WTC11 (cell line): ENCODE results near the gene FKBP10. TPM values are rescaled to one million over a fixed set of nuclear protein-coding genes. Genes with fewer than 3 reads are reported as not detected.
A peak's percentile ranks its signal among the peaks of the same experiment; 100 is the strongest.

Source experiments
- ATAC-seq: fragments of 200-7000 bp; cut with Tn5 transposase; 2 replicates; pipeline ENCODE4 v1.10.0; 2021; ENCODE audit warnings: mild to moderate bottlenecking, moderate library complexity
- CTCF ChIA-PET: fragments of 300-600 bp; sonication (Branson Sonifier 250); formaldehyde crosslinking; loops from one replicate; lab custom pipeline; 2021; ENCODE audit warnings: antibody characterized with exemption; lab: Charles Lee
- POLR2A ChIA-PET: fragments of 350-600 bp; sonication (Branson Sonifier 250); formaldehyde crosslinking; loops from one replicate; lab custom pipeline; 2021; ENCODE audit warnings: antibody characterized with exemption; lab: Charles Lee
- DNase-seq: peaks from one replicate; pipeline ENCODE4 v3.0.0; 2021; ENCODE audit warnings: low spot score
- H3K27ac Mint-ChIP-seq: 2 replicates; pipeline ENCODE4 v1.8.0; 2021; ENCODE audit warnings: mixed read lengths
- H3K27me3 Mint-ChIP-seq: 2 replicates; pipeline ENCODE4 v1.8.0; 2021; ENCODE audit warnings: low read depth, mild to moderate bottlenecking, moderate library complexity, mixed read lengths
- H3K36me3 Mint-ChIP-seq: 2 replicates; pipeline ENCODE4 v1.8.0; 2021; ENCODE audit warnings: mixed read lengths
- H3K4me1 Mint-ChIP-seq: 2 replicates; pipeline ENCODE4 v1.8.0; 2022; ENCODE audit warnings: mixed read lengths
- H3K4me3 Mint-ChIP-seq: 2 replicates; pipeline ENCODE4 v1.8.0; 2021; ENCODE audit warnings: mild to moderate bottlenecking, moderate library complexity, mixed read lengths
- H3K9me3 Mint-ChIP-seq: 2 replicates; pipeline ENCODE4 v1.8.0; 2021; ENCODE audit warnings: mixed read lengths
- ATF2 ChIP-seq: sonication (generic); formaldehyde crosslinking; IDR thresholded peaks from 2 replicates; pipeline ENCODE4 v1.8.1; 2022; ENCODE audit warnings: low read depth, missing genetic modification reagents, borderline replicate concordance
- CREB1 ChIP-seq: sonication (generic); formaldehyde crosslinking; IDR thresholded peaks from 2 replicates; pipeline ENCODE4 v1.8.0; 2023; ENCODE audit warnings: mild to moderate bottlenecking, missing genetic modification reagents
- ELF4 ChIP-seq: sonication (generic); formaldehyde crosslinking; IDR thresholded peaks from 2 replicates; pipeline ENCODE4 v1.8.1; 2022; ENCODE audit warnings: low read depth, mild to moderate bottlenecking, moderate library complexity, missing genetic modification reagents
- ETV6 ChIP-seq: sonication (generic); formaldehyde crosslinking; IDR thresholded peaks from 2 replicates; pipeline ENCODE4 v1.8.1; 2022; ENCODE audit warnings: mild to moderate bottlenecking, missing genetic modification reagents
- FOXP1 ChIP-seq: sonication (generic); formaldehyde crosslinking; IDR thresholded peaks from 2 replicates; pipeline ENCODE4 v1.8.0; 2022; ENCODE audit warnings: missing genetic modification reagents, mild to moderate bottlenecking, moderate library complexity, borderline replicate concordance
- HMGA2 ChIP-seq: fragments of 250-450 bp; sonication (Bioruptor Pico); IDR thresholded peaks from 2 replicates; pipeline ENCODE4 v1.4.0; 2021; ENCODE audit warnings: mild to moderate bottlenecking, moderate library complexity
- JAZF1 ChIP-seq: fragments of 250-450 bp; sonication (Bioruptor Pico); IDR thresholded peaks from 2 replicates; pipeline ENCODE4 v1.9.0; 2021; ENCODE audit warnings: moderate library complexity, mild to moderate bottlenecking, inconsistent platforms
- JUN ChIP-seq: sonication (generic); formaldehyde crosslinking; IDR thresholded peaks from 2 replicates; pipeline ENCODE4 v1.8.0; 2023; ENCODE audit warnings: mild to moderate bottlenecking, missing genetic modification reagents
- MXD4 ChIP-seq: fragments of 250-450 bp; sonication (Bioruptor Pico); IDR thresholded peaks from 2 replicates; pipeline ENCODE4 v1.8.0; 2021; ENCODE audit warnings: mild to moderate bottlenecking, moderate library complexity, borderline replicate concordance
- NFATC4 ChIP-seq: fragments of 250-450 bp; sonication (Bioruptor Pico); IDR thresholded peaks from 2 replicates; pipeline ENCODE4 v1.9.0; 2021; ENCODE audit warnings: mild to moderate bottlenecking
- SMAD3 ChIP-seq: sonication (generic); formaldehyde crosslinking; IDR thresholded peaks from 2 replicates; pipeline ENCODE4 v1.8.0; 2022; ENCODE audit warnings: missing genetic modification reagents, mild to moderate bottlenecking, borderline replicate concordance
- SP1 ChIP-seq: sonication (generic); formaldehyde crosslinking; conservative IDR thresholded peaks from 2 replicates; pipeline ENCODE4 v1.8.1; 2022; ENCODE audit warnings: missing genetic modification reagents
- ZBTB21 ChIP-seq: sonication (generic); formaldehyde crosslinking; IDR thresholded peaks from 2 replicates; pipeline ENCODE4 v1.8.1; 2023; ENCODE audit warnings: mild to moderate bottlenecking, missing genetic modification reagents, borderline replicate concordance
- ZMAT4 ChIP-seq: fragments of 250-450 bp; sonication (Bioruptor Pico); IDR thresholded peaks from 2 replicates; pipeline ENCODE4 v1.9.0; 2021; ENCODE audit warnings: mild to moderate bottlenecking
- ZNF121 ChIP-seq: sonication (generic); formaldehyde crosslinking; IDR thresholded peaks from 2 replicates; pipeline ENCODE4 v1.8.0; 2023; ENCODE audit warnings: missing genetic modification reagents
- ZNF138 ChIP-seq: sonication (generic); formaldehyde crosslinking; conservative IDR thresholded peaks from 2 replicates; pipeline ENCODE4 v1.8.1; 2022; ENCODE audit warnings: mild to moderate bottlenecking, moderate library complexity, missing genetic modification reagents
- ZNF281 ChIP-seq: sonication (generic); formaldehyde crosslinking; IDR thresholded peaks from 2 replicates; pipeline ENCODE4 v1.8.0; 2023; ENCODE audit warnings: mild to moderate bottlenecking, missing genetic modification reagents
- ZNF425 ChIP-seq: fragments of 250-450 bp; sonication (Bioruptor Pico); conservative IDR thresholded peaks from 2 replicates; pipeline ENCODE4 v1.9.0; 2021; ENCODE audit warnings: mild to moderate bottlenecking
- ZNF512 ChIP-seq: sonication (generic); formaldehyde crosslinking; IDR thresholded peaks from 2 replicates; pipeline ENCODE4 v1.8.1; 2022; ENCODE audit warnings: missing genetic modification reagents, borderline replicate concordance
- total RNA-seq: library from RNA; stranded (reverse); gene quantifications from 3 replicates; pipeline ENCODE4 v1.2.3, GENCODE V29; 2021

FKBP10 gene
- total RNA-seq, 1 experiment from 2014 or later = 243 TPM

GRCh38 chr17:41773731-41774193, 39.0 kb upstream of the FKBP10 start (continued):
- TF ChIP-seq SMAD3 (CRISPR knock-in tag) (no peak), MXD4 (CRISPR knock-in tag) (no peak)
- TF ChIP-seq, all 79 proteins: peak for 0

- DNase-seq = peak; percentile 35
- CTCF ChIA-PET = interaction anchor here (4.5 to 7.1 kb wide), 2 partner anchors 10 to 25 kb away, joined by 31 to 135 read pairs; partner anchors contain the start of gene JUP
- Mint-ChIP-seq H3K9me3 (no peaks in the 10 kb centered on the region), H3K27ac (peak overlapping the region; percentile 91), H3K36me3 (peaks cover 5% of the 10 kb centered on the region), H3K4me3 (no peak overlapping the region), H3K4me1 (peaks cover 62% of the 10 kb centered on the region), H3K27me3 (no peaks in the 10 kb centered on the region)
- POLR2A ChIA-PET = interaction anchor here (0.6 to 3.0 kb wide), 4 partner anchors 10 to 150 kb away, joined by 3 to 37 read pairs (median 16); partner anchors contain the start of gene JUP
- ATAC-seq = peak; percentile 64
- TF ChIP-seq CREB1 (CRISPR knock-in tag) = no peak
- TF ChIP-seq JUN = no peak
- 0 out of 2 replicates have a peak, but pooled peaks have one; percentile 28 for TF ChIP-seq SP1 (CRISPR knock-in tag)
- TF ChIP-seq FOXP1 (CRISPR knock-in tag) = peak; percentile 44; the same call in 1 of the 2 replicates
- TF ChIP-seq ZNF138 (CRISPR knock-in tag) = no peak
- no peak for TF ChIP-seq ZNF425
- TF ChIP-seq ATF2 (CRISPR knock-in tag) = no peak
- TF ChIP-seq ELF4 (CRISPR knock-in tag) = no peak
- TF ChIP-seq ZNF281 = no peak
- TF ChIP-seq NFATC4 (CRISPR knock-in tag) = no peak
- peak; percentile 65; the same call in 1 of the 2 replicates for TF ChIP-seq ETV6 (CRISPR knock-in tag)
- no peak for TF ChIP-seq ZNF512
- no peak for TF ChIP-seq ZNF121 (CRISPR knock-in tag)
- TF ChIP-seq JAZF1 (CRISPR knock-in tag) = no peak
- TF ChIP-seq ZMAT4 = no peak
- no peak for TF ChIP-seq HMGA2 (CRISPR knock-in tag)
- TF ChIP-seq ZBTB21 (CRISPR knock-in tag) = no peak
Observed at GRCh38 chr17:41775394-41776226, 37.2 kb upstream of the FKBP10 start.
